Stimulated activated CD8-positive, alpha-beta memory T cell treated with anti-CD3 and anti-CD28 coated beads, Interleukin-12 subunit alpha, Interleukin-12 subunit beta, amount 100 ng/mL, for 24 hours (primary cell): ENCODE measurements around the gene FAM241A.
"Not testable (repeated sequence)": the region's sequence is repeated elsewhere in the genome, so short reads cannot be mapped to it uniquely, and the experiment has no call there.

ENCODE experiments used
- DNase-seq: peaks from one replicate; pipeline ENCODE4 v3.0.0-alpha.2; 2020; ENCODE audit errors: extremely low read depth

Gene FAM241A

GRCh38 chr4:112173593-112174558 is 28.6 kb downstream of the FAM241A start:
- DNase-seq, result no peak

- no peak for DNase-seq
These were observed 30.6 kb downstream of the FAM241A start for GRCh38 chr4:112175840-112176239.

- DNase-seq, result no peak
These were observed 31.3 kb downstream of the FAM241A start for GRCh38 chr4:112176596-112176995.

- DNase-seq, result not testable (repeated sequence)
These were observed 33.5 kb downstream of the FAM241A start for GRCh38 chr4:112178741-112179140.

- no peak for DNase-seq
These were observed 36.2 kb downstream of the FAM241A start for GRCh38 chr4:112181358-112182000.

GRCh38 chr4:112182604-112183003 is 37.4 kb downstream of the FAM241A start:
- DNase-seq, result no peak

GRCh38 chr4:112183252-112183651 is 38.0 kb downstream of the FAM241A start:
- DNase-seq, result no peak

GRCh38 chr4:112184438-112184837 is 39.2 kb downstream of the FAM241A start:
- DNase-seq, result no peak

GRCh38 chr4:112185334-112185733 is 40.1 kb downstream of the FAM241A start:
- no peak for DNase-seq

GRCh38 chr4:112185740-112186670 is 40.8 kb downstream of the FAM241A start:
- DNase-seq, result no peak

- DNase-seq, result no peak
These were observed 44.5 kb downstream of the FAM241A start for GRCh38 chr4:112189754-112190153.

- no peak for DNase-seq
These were observed 45.4 kb downstream of the FAM241A start for GRCh38 chr4:112190684-112191083.

GRCh38 chr4:112196461-112196860 is 51.2 kb downstream of the FAM241A start:
- no peak for DNase-seq

- DNase-seq, result no peak
These were observed 53.8 kb downstream of the FAM241A start for GRCh38 chr4:112199041-112199440.

- DNase-seq, result no peak
These were observed 56.8 kb downstream of the FAM241A start for GRCh38 chr4:112201915-112202505.

GRCh38 chr4:112203593-112203992 is 58.3 kb downstream of the FAM241A start:
- no peak for DNase-seq

GRCh38 chr4:112206431-112206830 is 61.2 kb downstream of the FAM241A start:
- DNase-seq, result no peak

GRCh38 chr4:112208137-112209095 is 63.2 kb downstream of the FAM241A start:
- DNase-seq, result not testable (repeated sequence)

- no peak for DNase-seq
These were observed 65.5 kb downstream of the FAM241A start for GRCh38 chr4:112210777-112211176.

GRCh38 chr4:112213091-112213490 is 67.8 kb downstream of the FAM241A start:
- no peak for DNase-seq
